ENCODE measurements around the gene ETFRF1.
A peak's percentile ranks its signal among the peaks of the same experiment; 100 is the strongest.

Gene ETFRF1

DNA sequence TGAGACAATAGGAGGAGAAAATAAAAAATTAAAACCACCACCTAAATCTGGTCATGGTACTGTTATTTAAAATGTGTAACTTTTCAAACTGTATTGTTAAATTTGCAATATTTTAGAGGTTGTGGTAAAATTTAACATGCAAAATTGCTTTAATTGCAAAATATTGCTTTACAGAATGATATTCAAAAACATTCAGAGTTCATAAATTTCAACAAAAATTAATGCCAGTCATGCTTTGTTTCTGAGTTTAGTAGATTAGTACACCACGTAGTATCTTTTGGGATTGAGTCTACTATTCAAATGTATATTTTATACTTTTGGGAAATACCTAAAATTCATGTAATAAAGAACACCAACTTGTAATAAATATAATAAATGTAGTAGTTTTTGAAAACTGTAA lies 18.3 kb downstream of the ETFRF1 start:
- DNase-seq (ENCODE audit: low read depth in 2 of 2): no peak

DNA sequence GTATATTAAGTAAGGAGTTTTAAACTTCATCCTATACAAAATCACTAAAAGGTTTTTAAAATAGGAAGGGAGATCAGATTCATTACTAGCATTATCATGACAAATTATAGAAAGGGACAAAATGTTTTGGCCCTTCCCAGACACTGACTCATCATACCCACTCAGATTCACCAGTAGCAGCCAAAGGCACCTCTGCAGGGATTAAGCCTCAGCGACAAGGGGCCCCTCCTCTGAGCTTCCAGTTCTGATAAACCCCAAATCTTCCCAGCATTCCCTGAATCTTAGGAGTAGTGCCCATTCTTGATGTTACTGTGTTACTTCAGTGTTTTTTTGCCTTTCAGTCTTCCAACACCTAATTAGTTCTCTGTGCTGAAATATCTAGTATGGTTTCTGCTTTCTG lies 41.2 kb downstream of the ETFRF1 start:
- no peak for DNase-seq (ENCODE audit: low read depth in 2 of 2)

DNA sequence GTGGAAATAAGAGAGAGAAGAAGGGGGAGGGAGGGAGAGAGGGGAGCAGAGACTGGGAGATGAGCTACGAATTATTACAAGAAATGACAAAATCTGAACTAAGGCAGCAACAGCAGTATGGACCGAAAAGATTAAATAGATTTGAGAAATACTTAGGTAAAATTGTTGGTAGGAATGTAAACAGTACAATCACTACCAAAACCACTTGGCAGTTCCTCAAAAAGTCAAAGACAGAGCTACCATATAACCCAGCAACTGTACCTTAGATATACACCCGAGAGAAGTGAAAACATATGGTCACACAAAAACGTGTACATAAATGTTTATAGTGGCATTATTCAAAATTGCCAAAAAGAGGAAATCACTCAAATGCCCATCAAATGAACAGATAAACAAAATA lies 41.6 kb downstream of the ETFRF1 start:
- DNase-seq (ENCODE audit: low read depth in 2 of 2): no peak

DNA sequence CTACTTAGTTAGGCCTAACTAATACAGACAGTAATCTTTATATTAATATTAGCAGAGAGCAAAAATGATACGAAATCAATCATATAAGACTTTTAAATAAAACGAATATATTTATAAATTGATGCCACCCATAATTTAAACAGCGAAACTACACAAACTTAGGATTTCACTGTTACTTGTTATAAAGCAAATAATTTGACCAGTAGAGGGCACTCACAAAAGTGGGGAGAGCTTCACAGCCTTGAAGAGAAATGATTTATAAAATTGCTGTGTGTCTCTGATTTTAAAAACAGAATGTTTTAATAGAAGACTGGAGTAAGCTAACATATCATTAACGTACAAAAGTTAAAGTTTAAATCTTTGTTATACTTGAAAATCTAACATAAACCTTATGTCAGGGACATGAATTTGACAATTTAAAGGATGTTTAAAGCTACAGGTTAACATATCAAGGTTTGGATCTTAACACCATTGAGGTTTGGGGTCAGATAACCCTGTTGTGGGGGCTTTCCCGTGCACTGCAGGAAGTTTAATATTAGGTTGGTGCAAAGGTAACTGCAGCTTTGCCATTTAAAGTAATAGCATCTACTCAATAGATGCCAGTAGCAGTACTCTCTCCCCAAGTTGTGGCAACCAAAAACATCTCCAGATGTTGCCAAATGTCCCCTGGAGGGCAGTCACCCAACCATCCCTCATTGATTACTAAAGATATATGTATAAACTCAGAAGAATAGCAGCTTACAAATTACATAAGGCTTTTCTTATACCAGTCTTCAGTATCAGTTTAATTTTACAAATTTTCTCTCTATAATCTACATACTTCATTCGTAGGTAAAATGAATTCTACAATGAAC lies 46.4 kb downstream of the ETFRF1 start:
- no peak for DNase-seq (ENCODE audit: low read depth in 2 of 2)

DNA sequence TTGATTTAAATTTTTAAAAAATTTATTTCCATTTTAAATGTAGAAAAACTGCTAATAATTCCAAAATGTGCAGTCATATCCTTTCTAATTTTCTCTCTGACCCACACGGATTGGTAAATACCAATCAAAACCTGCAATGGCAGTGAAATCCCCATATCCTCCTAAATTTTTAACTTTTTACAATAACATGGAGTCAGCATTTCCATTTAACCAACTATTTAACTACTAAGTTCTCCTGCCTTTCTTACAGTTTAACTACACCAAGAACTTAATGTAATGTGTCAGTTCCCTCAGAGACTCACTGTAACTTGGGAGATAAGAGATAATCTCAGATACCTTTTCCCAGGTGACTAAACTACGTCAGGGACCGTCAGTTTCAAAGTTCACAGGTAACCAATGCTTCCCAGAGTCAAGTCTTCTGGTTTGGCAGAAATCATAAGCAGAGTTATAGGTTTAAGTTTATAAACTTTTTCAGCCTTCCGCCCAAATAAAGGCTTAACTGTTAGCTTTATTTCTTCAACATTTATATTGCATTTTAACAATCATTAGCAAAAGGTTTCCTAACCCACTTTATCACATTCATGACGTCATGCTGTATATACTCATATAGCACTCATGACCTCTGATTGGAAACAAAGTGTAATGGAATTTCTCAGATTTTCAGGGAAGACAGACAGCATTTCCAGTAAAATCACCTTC lies 48.1 kb downstream of the ETFRF1 start:
- no peak for DNase-seq (ENCODE audit: low read depth in 2 of 2)

DNA sequence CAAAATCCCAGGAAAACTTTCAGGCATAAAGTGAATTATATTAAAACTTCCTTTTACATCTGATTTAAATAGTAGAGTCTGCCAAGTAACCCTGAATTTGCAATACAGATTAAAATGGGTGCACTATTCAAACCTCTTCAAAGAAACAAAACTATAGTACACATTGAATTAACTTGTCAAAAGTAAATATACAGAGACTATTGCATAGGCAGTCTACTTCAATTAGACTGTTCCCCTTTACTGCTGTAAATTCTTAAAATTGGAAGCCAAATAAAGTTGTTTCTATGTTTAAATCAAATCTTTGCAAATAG lies 48.6 kb downstream of the ETFRF1 start:
- no peak for DNase-seq (ENCODE audit: low read depth in 2 of 2)

DNA sequence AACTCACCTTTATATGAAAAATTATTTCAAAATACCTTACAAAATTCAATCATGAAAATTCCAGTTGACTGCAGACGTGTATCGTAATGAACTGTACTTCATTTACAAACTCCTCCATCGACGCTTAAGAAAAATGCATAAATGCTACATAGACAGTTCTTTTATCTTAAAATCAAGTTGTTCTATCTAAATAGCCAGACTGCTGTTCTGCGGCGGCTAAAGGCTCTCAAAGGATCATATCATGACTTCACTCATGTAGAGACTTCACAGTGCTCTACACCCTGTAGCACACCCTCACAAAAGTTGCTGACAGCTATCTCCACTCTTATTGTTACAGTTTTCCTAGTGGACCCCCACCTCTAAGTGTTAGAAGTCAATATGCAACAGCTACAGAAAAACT lies 50.5 kb downstream of the ETFRF1 start:
- DNase-seq (ENCODE audit: low read depth in 2 of 2): no peak

DNA sequence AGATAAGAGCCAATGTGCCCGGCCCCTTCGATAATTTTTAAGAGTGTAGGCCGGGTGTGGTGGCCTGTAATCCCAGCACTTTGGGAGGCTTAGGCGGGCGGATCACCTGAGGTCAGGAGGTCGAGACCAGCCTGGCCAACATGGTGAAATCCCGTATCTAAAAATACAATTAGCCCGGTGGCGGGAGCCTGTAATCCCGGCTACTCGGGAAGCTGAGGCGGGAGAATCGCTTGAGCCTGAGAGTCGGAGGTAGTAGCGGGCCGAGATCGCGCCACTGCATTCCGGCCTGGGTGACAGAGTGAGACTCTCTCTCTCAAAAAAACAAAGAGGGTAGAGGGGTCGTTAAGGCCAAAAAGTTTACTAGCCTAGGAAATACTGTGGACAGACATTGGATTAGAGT lies 53.1 kb downstream of the ETFRF1 start:
- DNase-seq (ENCODE audit: low read depth in 2 of 2): no peak

DNA sequence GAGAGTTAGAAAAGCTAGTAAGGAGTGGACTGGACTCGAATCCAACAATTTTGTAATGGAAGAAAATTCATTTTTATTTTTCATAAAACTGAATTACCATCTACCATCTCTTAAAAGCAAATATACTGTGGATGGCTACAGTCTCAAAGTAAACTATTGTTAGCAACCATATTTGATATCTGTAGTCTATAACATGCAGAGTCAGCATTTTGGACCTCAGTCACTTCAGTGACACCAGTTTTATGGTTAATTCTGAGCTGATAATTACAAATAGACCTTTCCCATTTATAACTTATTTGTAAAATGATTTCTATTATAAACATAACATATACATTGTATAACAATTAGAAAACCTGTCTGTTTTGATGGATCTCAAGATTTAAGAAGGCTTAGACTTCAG lies 53.7 kb downstream of the ETFRF1 start:
- no peak for DNase-seq (ENCODE audit: low read depth in 2 of 2)

DNA sequence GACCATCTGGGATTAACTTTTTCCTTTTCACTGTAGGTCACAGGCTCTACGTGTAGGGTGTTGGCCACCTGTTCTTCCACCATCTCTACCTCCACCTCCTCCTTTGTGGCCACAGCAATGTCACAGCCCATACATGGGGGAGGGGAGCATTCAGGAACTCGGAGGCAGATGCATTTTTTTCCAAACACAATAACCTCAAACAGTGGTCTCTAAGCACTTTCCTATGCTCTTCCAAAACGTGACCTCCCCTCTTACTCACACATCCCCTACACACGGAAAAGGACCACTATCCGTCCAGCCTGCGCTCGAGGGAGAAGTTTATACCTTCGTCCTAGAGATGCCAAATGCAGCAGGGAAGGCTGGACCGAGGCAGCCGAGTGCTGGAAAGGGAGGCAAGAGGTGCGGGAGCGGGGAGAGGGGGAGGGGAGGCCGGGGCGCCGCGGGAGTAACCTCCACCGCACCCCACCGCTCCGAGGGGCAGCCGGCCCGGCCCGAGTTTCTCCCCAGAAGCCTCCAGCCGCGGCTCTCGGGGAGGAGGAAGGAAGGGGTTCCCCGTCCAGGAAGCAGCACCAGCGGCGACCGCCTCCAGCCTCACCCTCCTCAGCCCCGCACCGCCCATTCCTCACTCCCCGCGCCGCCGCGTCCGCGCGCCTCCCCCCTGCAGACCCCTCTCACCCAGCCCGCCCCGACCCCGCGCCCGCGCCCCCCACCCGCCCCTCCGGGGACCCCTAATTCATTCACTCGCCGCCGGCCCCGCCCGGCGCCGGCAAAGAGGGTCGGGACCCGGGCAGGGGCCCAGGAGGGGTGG lies 55.1 kb downstream of the ETFRF1 start:
- peak in 1 of 2 donors; percentile 14 for DNase-seq (ENCODE audit: low read depth in 2 of 2)

DNA sequence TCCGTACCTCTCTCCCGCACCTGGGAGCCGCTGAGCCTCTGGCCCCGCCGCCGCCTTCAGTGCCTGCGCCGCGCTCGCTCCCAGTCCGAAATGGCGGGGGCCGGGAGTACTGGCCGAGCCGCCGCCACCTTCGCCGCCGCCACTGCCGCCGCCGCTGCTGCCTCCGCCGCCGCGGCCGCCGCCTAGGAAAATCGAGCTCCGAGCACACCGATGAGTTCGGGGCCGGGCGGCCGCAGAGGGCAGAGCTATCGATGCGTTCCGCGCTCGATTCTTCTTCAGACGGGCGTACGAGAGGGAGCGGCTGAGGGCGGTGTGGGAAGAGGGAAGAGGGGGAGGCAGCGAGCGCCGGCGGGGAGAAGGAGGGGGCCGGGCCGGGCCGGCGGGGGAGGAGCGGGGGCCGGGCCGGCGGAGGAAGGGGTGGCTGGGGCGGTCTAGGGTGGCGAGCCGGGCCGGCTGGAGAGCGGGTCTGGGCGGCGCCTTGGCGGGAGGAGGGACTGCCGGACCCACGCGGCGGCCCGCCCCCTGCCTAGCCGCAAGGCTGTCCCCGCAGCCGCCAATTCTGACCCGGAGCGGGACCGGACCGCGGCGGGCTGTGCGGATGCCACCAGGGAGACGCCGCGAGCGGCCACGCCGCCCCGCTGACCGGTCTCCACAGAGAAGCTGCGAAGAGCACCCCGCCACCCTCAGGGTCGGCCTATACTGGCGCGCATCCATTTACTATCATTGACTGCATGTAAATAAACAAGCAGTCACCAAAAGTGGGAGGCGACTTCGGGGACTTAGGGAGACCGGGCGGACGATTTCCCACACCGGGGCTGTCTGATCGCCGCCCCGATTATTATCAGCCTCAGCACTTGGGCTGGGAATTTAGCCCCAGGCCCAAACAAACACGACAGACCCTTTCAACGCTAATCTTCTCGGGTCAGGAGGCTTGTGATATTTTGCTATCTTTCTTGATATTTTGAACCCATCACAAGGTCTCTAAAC lies 56.0 kb downstream of the ETFRF1 start, which contains the start of gene KRAS:
Gene KRAS, minus strand, starts transcription at position 186 of the 987 bp plus-strand sequence.
- DNase-seq (ENCODE audit: low read depth in 2 of 2): peak; percentile 78 to 82

DNA sequence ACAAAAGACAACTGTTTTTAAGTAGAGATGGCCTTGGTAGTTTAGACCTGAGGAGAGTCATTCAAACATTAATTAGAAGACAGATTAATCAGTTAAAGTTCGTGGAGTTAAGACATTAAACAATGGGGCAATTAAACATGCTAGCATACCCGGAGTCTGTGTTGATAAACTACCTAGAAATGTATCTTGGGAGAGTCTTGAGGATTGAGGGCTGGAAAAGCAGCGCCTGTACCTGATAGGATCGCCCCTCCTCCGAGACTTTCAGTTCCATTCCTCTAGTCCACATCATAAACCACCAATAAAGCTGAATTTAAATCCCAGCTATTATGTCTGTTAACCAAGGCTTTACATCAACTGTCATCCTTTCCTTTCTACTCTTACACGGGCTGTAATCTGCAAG lies 56.7 kb downstream of the ETFRF1 start:
- DNase-seq (ENCODE audit: low read depth in 2 of 2): no peak

DNA sequence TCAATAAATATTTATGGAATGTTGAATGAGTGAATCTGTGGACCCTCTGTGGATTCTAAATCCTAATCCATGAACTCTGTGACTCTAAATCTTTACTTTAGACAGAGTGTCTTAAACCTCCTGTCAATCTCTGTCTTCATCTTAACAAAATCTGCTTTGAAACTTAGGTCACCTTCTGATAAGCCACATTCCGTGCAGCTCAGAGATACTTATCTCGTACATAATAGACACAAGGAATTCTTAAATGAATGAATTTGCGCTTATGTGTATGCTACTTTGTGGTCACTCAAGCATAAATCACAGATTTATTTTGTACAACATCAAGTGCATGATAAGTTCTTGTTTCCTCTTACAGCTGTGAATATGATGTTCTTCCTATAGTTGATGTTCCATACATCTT lies 57.9 kb downstream of the ETFRF1 start:
- DNase-seq (ENCODE audit: low read depth in 2 of 2): no peak

DNA sequence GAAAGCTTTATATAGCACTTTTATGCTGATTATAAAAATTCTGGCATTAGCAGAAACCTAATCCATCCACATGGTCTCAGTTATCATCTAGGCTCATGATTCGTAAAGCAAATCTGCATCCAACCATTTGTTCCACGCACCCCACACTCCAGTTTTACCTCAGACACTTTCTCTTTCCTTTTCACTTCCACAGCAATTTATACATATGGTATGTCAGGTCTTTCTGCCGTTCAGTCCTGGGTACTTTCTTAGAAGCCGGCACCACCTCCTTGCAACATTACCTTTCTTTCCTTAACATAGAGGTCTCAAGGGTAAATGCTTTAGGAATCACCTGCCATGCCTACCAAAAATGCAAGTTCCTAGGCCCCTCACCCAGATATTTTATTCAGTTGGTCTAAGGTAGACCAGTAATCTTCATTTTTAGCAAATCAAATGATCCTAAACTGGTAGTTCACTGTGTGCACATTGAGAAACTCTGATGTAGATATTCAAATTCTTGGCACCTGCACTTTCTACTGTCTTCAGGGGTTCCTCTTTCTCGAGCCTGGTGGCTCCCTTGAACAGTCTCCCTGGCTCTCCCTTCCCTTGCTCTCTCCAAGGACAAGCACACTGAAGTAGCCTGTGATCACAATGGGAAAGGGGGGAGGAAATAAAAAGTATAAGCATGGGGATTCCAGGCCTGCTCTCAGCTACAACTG lies 58.5 kb downstream of the ETFRF1 start:
- DNase-seq (ENCODE audit: low read depth in 2 of 2): no peak

DNA sequence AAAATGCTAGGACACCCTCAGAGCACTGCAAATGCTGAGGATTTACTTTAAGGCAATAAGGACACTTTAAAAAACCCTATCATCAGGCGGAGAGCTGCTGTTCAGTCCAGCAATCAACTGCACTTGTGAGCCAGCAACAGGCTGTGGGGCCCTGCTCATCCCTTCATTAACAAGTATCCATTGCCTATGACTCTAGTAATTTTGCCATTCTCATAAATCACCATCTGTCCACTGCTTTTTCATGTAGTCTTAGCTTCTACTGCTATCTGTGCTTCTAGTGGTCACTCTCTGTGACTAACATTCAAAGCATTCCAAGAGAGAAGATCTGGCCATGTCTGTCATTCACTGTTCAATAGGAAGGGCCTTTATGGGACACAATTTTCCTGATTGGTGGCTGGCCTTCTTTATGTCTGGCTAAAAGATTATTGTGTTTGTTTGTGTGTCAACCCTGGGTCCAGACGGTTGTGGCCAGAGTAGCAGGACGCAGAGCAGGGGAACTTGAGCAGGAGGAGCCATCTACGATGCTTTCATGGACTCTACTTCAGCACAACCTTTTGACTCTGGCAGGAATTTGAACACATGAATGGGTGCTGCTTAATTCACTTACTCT lies 59.3 kb downstream of the ETFRF1 start:
- no peak for DNase-seq (ENCODE audit: low read depth in 2 of 2)

Data from stimulated activated CD8-positive, alpha-beta memory T cell treated with anti-CD3 and anti-CD28 coated beads, Interleukin-7, amount 100 ng/mL, for 1 hour (primary cell).